CD8-positive, alpha-beta memory T cell (primary cell): ENCODE results near the gene EXOSC7. TPM values are rescaled to one million over a fixed set of nuclear protein-coding genes. Genes with fewer than 3 reads are reported as not detected.
A peak's percentile ranks its signal among the peaks of the same experiment; 100 is the strongest.
"Not testable (repeated sequence)": the region's sequence is repeated elsewhere in the genome, so short reads cannot be mapped to it uniquely, and the experiment has no call there.

ENCODE experiments used
- CTCF ChIA-PET: fragments of 350-600 bp; sonication (Branson Sonifier 250); formaldehyde crosslinking; loops from one replicate; lab custom pipeline; 2021; ENCODE audit warnings: antibody characterized with exemption; lab: Charles Lee
- POLR2A ChIA-PET: fragments of 350-600 bp; sonication (Branson Sonifier 250); formaldehyde crosslinking; loops from one replicate; lab custom pipeline; 2021; ENCODE audit warnings: antibody characterized with exemption; lab: Charles Lee
- DNase-seq, 5 donors: peaks; one replicate each; pipeline versions ENCODE4 v3.0.0 to v3.0.0-alpha.2; 2020 to 2022; ENCODE audit warnings: mixed read lengths in 1 of 5
- H3K27ac ChIP-seq: one replicate; pipeline ENCODE4 v1.7.0; 2013; ENCODE audit warnings: low read depth, mild to moderate bottlenecking, low read length, moderate library complexity
- H3K27me3 ChIP-seq: 2 replicates; pipeline ENCODE4 v1.7.0; 2013; ENCODE audit warnings: low read length, mild to moderate bottlenecking; ENCODE audit not compliant: insufficient read depth, poor library complexity, severe bottlenecking
- H3K36me3 ChIP-seq: 2 replicates; pipeline ENCODE4 v1.7.0; 2013; ENCODE audit warnings: mild to moderate bottlenecking, low read length, moderate library complexity; ENCODE audit not compliant: insufficient read depth
- H3K4me1 ChIP-seq: 2 replicates; pipeline ENCODE4 v1.7.0; 2013; ENCODE audit warnings: mild to moderate bottlenecking, low read length, moderate library complexity; ENCODE audit not compliant: insufficient read depth
- H3K4me3 ChIP-seq: 2 replicates; pipeline ENCODE4 v1.7.0; 2013; ENCODE audit warnings: mild to moderate bottlenecking, low read length
- H3K9me3 ChIP-seq: 2 replicates; pipeline ENCODE4 v1.7.0; 2013; ENCODE audit warnings: mild to moderate bottlenecking, low read length
- H3K27ac Mint-ChIP-seq, 8 donors: one replicate each; pipeline ENCODE4 v1.8.0; 2020 to 2021; ENCODE audit warnings: mixed read lengths in 8 of 8, mild to moderate bottlenecking in 6 of 8, inconsistent platforms in 3 of 8, moderate library complexity in 3 of 8
- H3K27me3 Mint-ChIP-seq, 2 donors: one replicate each; pipeline ENCODE4 v1.8.0; 2020 to 2021; ENCODE audit warnings: mixed read lengths in 2 of 2, mild to moderate bottlenecking in 1 of 2, moderate library complexity in 1 of 2
- H3K36me3 Mint-ChIP-seq, 3 donors: one replicate each; pipeline ENCODE4 v1.8.0; 2020 to 2021; ENCODE audit warnings: mixed read lengths in 3 of 3, inconsistent platforms in 1 of 3, mild to moderate bottlenecking in 1 of 3
- H3K4me1 Mint-ChIP-seq, 3 donors: one replicate each; pipeline ENCODE4 v1.8.0; 2020 to 2021; ENCODE audit warnings: mixed read lengths in 3 of 3, inconsistent platforms in 1 of 3, mild to moderate bottlenecking in 1 of 3
- H3K4me3 Mint-ChIP-seq, 7 donors: one replicate each; pipeline ENCODE4 v1.8.0; 2020 to 2021; ENCODE audit warnings: mixed read lengths in 7 of 7, mild to moderate bottlenecking in 6 of 7, moderate library complexity in 4 of 7, inconsistent platforms in 2 of 7
- H3K9me3 Mint-ChIP-seq, 5 donors: one replicate each; pipeline ENCODE4 v1.8.0; 2020 to 2022; ENCODE audit warnings: mixed read lengths in 5 of 5, mild to moderate bottlenecking in 3 of 5, moderate library complexity in 2 of 5, inconsistent platforms in 1 of 5
- polyA plus RNA-seq: library from polyadenylated mRNA; unstranded; fragments of 300-500 nt; fragmentation: Illumina TruSeq; gene quantifications from one replicate; pipeline ENCODE4 v1.2.3, GENCODE V29; 2021
- total RNA-seq, 2 experiments: library from RNA; stranded (reverse); gene quantifications; one replicate each; pipeline ENCODE4 v1.2.3, GENCODE V29; 2021

Gene EXOSC7
- total and polyA plus RNA-seq, 3 experiments from 2014 or later: 42.1 to 89.6 (median 86.4) TPM

GRCh38 chr3:44932986-44933944, 42.8 kb upstream of the EXOSC7 start:
- CTCF ChIA-PET: no interaction called here

GRCh38 chr3:44939581-44940036, 36.4 kb upstream of the EXOSC7 start:
- no peaks in the 10 kb centered on the region for H3K27me3 Mint-ChIP-seq
- H3K4me1 ChIP-seq: no peaks in the 10 kb centered on the region
- DNase-seq: no peak
- H3K27ac Mint-ChIP-seq: no peak overlapping the region
- H3K27ac ChIP-seq: no peak overlapping the region
- POLR2A ChIA-PET: no interaction called here
- H3K27me3 ChIP-seq: no peaks in the 10 kb centered on the region
- H3K36me3 ChIP-seq: peaks cover 25% of the 10 kb centered on the region
- peaks cover 9 to 86% (median 37%) of the 10 kb centered on the region in 3 donors for H3K36me3 Mint-ChIP-seq
- no peaks in the 10 kb centered on the region for H3K9me3 ChIP-seq
- no peak overlapping the region for H3K4me3 Mint-ChIP-seq
- peaks cover 10 to 26% (median 23%) of the 10 kb centered on the region in 3 donors for H3K4me1 Mint-ChIP-seq
- CTCF ChIA-PET: no interaction called here
- H3K9me3 Mint-ChIP-seq: no peaks in the 10 kb centered on the region
- H3K4me3 ChIP-seq: no peak overlapping the region

More at GRCh38 chr3:44932986-44933944, 42.8 kb upstream of the EXOSC7 start:
- Histone ChIP-seq H3K4me1 (no peaks in the 10 kb centered on the region), H3K27ac (no peak overlapping the region), H3K36me3 (peaks cover 15% of the 10 kb centered on the region), H3K27me3 (no peaks in the 10 kb centered on the region), H3K9me3 (no peaks in the 10 kb centered on the region), H3K4me3 (no peak overlapping the region)
- Mint-ChIP-seq H3K9me3 (no peaks in the 10 kb centered on the region), H3K4me3 (no peak overlapping the region), H3K27me3 (no peaks in the 10 kb centered on the region), H3K36me3 (peaks cover 9 to 91% (median 22%) of the 10 kb centered on the region in 3 donors), H3K4me1 (peaks cover 10 to 16% (median 15%) of the 10 kb centered on the region in 3 donors), H3K27ac (peak overlapping the region in 1 of 8 donors; percentile 27)
- POLR2A ChIA-PET: no interaction called here
- DNase-seq: no peak

GRCh38 chr3:44942202-44942921, 33.7 kb upstream of the EXOSC7 start:
- CTCF ChIA-PET: no interaction called here
- H3K4me1 Mint-ChIP-seq: peaks cover 0 to 11% (median 9%) of the 10 kb centered on the region in 3 donors
- DNase-seq: no peak
- no peaks in the 10 kb centered on the region for H3K9me3 Mint-ChIP-seq
- Histone ChIP-seq H3K9me3 (no peaks in the 10 kb centered on the region), H3K4me1 (no peaks in the 10 kb centered on the region), H3K27me3 (no peaks in the 10 kb centered on the region), H3K36me3 (peaks cover 25% of the 10 kb centered on the region), H3K27ac (no peak overlapping the region), H3K4me3 (no peak overlapping the region)
- POLR2A ChIA-PET: no interaction called here
- no peak overlapping the region for H3K4me3 Mint-ChIP-seq
- H3K36me3 Mint-ChIP-seq: peaks cover 4 to 89% (median 26%) of the 10 kb centered on the region in 3 donors
- H3K27me3 Mint-ChIP-seq: no peaks in the 10 kb centered on the region
- no peak overlapping the region for H3K27ac Mint-ChIP-seq

- H3K4me1 Mint-ChIP-seq: peaks cover 14 to 24% (median 19%) of the 10 kb centered on the region in 3 donors
- no peak for DNase-seq
Observed at GRCh38 chr3:44948239-44948638, 27.8 kb upstream of the EXOSC7 start.

GRCh38 chr3:44949770-44950169, 26.3 kb upstream of the EXOSC7 start:
- peaks cover 0 to 54% (median 9%) of the 10 kb centered on the region in 3 donors for H3K36me3 Mint-ChIP-seq
- H3K9me3 Mint-ChIP-seq, POLR2A ChIA-PET, H3K27me3 Mint-ChIP-seq, H3K27me3 ChIP-seq, H3K9me3 ChIP-seq, CTCF ChIA-PET, H3K4me1 ChIP-seq, H3K4me3 Mint-ChIP-seq, H3K27ac ChIP-seq, H3K4me3 ChIP-seq, H3K36me3 ChIP-seq, DNase-seq: not testable (repeated sequence)
- H3K27ac Mint-ChIP-seq: peak overlapping the region in 1 of 8 donors; percentile 36
- H3K4me1 Mint-ChIP-seq: peaks cover 15 to 24% (median 21%) of the 10 kb centered on the region in 3 donors

More at GRCh38 chr3:44948239-44948638, 27.8 kb upstream of the EXOSC7 start:
- Mint-ChIP-seq H3K4me3 (no peak overlapping the region), H3K36me3 (peaks cover 0 to 53% (median 12%) of the 10 kb centered on the region in 3 donors), H3K27me3 (no peaks in the 10 kb centered on the region), H3K27ac (peak overlapping the region in 2 of 8 donors; percentile 36 to 83), H3K9me3 (no peaks in the 10 kb centered on the region)
- Histone ChIP-seq H3K4me3 (no peak overlapping the region), H3K36me3 (peaks cover 4% of the 10 kb centered on the region), H3K9me3 (no peaks in the 10 kb centered on the region), H3K4me1 (no peaks in the 10 kb centered on the region), H3K27me3 (no peaks in the 10 kb centered on the region), H3K27ac (no peak overlapping the region)
- ChIA-PET CTCF (no interaction called here), POLR2A (no interaction called here)

- H3K27me3 ChIP-seq: no peaks in the 10 kb centered on the region
- peaks cover 15 to 24% (median 21%) of the 10 kb centered on the region in 3 donors for H3K4me1 Mint-ChIP-seq
- H3K27ac Mint-ChIP-seq: peak overlapping the region in 2 of 8 donors; percentile 4 to 79
- no peaks in the 10 kb centered on the region for H3K9me3 Mint-ChIP-seq
- no peaks in the 10 kb centered on the region for H3K27me3 Mint-ChIP-seq
- CTCF ChIA-PET: no interaction called here
- H3K4me3 Mint-ChIP-seq: no peak overlapping the region
- DNase-seq: no peak
- no peaks in the 10 kb centered on the region for H3K36me3 ChIP-seq
- H3K27ac ChIP-seq: no peak overlapping the region
- H3K9me3 ChIP-seq: no peaks in the 10 kb centered on the region
- H3K36me3 Mint-ChIP-seq: peaks cover 0 to 52% (median 9%) of the 10 kb centered on the region in 3 donors
- no peak overlapping the region for H3K4me3 ChIP-seq
- POLR2A ChIA-PET: no interaction called here
- H3K4me1 ChIP-seq: no peaks in the 10 kb centered on the region
Observed at GRCh38 chr3:44950275-44950734, 25.7 kb upstream of the EXOSC7 start.

- DNase-seq: no peak
- Histone ChIP-seq H3K27ac (no peak overlapping the region), H3K27me3 (no peaks in the 10 kb centered on the region), H3K9me3 (no peaks in the 10 kb centered on the region), H3K4me1 (no peaks in the 10 kb centered on the region), H3K4me3 (no peak overlapping the region), H3K36me3 (no peaks in the 10 kb centered on the region)
- no peaks in the 10 kb centered on the region for H3K9me3 Mint-ChIP-seq
- CTCF ChIA-PET: no interaction called here
- H3K4me1 Mint-ChIP-seq: peaks cover 28 to 35% (median 35%) of the 10 kb centered on the region in 3 donors
- H3K36me3 Mint-ChIP-seq: peaks cover 0 to 53% (median 18%) of the 10 kb centered on the region in 3 donors
- H3K27ac Mint-ChIP-seq: peak overlapping the region in 3 of 8 donors; percentile 8 to 82 (median 35)
- no peaks in the 10 kb centered on the region for H3K27me3 Mint-ChIP-seq
- no peak overlapping the region for H3K4me3 Mint-ChIP-seq
- POLR2A ChIA-PET: no interaction called here
Observed at GRCh38 chr3:44952689-44953088, 23.4 kb upstream of the EXOSC7 start.
